ENCODE results near the gene EFNA4. TPM values are rescaled to one million over a fixed set of nuclear protein-coding genes. Genes with fewer than 3 reads are reported as not detected.
A peak's percentile ranks its signal among the peaks of the same experiment; 100 is the strongest.

Gene EFNA4
- total and polyA plus RNA-seq, 9 of the 15 experiments (the other 6 are each of a cell fraction or from before 2014, with no cell fraction given), result 0.68 to 7.4 (median 6.1) TPM

DNA sequence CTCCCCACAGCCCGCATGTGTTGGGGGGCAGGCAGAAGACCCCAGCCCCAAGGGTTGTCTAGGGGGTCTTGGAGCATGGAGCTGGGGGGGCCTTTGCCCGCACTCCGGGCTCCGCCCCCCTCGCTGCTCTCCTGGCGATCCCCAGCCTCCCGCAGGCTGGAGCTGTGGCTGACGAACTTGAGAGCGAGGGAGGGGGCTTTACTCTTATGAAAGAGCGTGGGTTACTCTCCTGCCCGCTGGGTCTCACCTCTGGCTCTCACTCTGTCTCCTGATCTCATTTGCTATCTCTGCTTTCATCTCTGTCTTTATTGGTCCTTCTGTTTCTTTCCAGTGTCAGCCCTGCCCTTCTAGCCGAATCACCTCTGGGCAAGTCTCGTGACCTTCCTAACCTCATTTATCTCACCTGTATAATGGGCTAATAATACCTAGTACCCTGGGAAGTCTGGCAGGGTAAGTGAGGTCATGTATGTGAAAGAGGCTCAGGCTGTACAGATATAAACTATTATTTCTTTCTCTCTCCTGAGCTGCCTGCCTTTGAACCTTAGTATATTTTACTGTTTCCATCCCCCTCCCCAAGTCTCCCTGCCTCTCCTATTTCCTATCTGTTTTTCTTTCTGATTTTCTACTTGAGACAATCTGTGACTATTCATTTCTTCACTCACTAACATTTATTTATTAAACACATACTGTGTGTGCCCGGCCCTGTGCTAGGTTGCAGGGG, 731 bp downstream of the EFNA4 start (continued):
- TF ChIP-seq XRCC4 (IDR thresholded peaks at IDR 0.05; ENCODE audit: extremely low read depth, insufficient read depth, insufficient read length) (no peak), RBM17 (IDR thresholded peaks at IDR 0.05; ENCODE audit: borderline replicate concordance, low read depth, low read length) (no peak), STAT6 (CRISPR knock-in tag; IDR thresholded peaks at IDR 0.05) (no peak), DEAF1 (CRISPR knock-in tag; IDR thresholded peaks at IDR 0.05) (no peak), DACH1 (IDR thresholded peaks at IDR 0.05; ENCODE audit: partially characterized antibody) (no peak), CSDE1 (IDR thresholded peaks at IDR 0.05) (no peak), SMAD3 (CRISPR knock-in tag; conservative IDR thresholded peaks at IDR 0.05) (no peak), ARNT (IDR thresholded peaks at IDR 0.05) (peak in 1 of 2 experiments; percentile 42; a peak in 1 of 4 replicates), KAT7 (CRISPR knock-in tag; IDR thresholded peaks at IDR 0.05; ENCODE audit: borderline replicate concordance) (no peak), KLF16 (IDR thresholded peaks at IDR 0.05) (no peak), PHF21A (IDR thresholded peaks at IDR 0.05; ENCODE audit: borderline replicate concordance, low read depth) (no peak), ZFP91 (CRISPR knock-in tag; IDR thresholded peaks at IDR 0.05) (no peak), BMI1 (IDR thresholded peaks at IDR 0.05; ENCODE audit: low read length) (no peak)
- TF ChIP-seq, protein P1, sequence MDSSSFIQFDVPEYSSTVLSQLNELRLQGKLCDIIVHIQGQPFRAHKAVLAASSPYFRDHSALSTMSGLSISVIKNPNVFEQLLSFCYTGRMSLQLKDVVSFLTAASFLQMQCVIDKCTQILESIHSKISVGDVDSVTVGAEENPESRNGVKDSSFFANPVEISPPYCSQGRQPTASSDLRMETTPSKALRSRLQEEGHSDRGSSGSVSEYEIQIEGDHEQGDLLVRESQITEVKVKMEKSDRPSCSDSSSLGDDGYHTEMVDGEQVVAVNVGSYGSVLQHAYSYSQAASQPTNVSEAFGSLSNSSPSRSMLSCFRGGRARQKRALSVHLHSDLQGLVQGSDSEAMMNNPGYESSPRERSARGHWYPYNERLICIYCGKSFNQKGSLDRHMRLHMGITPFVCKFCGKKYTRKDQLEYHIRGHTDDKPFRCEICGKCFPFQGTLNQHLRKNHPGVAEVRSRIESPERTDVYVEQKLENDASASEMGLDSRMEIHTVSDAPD (CRISPR knock-in tag; IDR thresholded peaks at IDR 0.05), result no peak
- TF ChIP-seq, protein P2, sequence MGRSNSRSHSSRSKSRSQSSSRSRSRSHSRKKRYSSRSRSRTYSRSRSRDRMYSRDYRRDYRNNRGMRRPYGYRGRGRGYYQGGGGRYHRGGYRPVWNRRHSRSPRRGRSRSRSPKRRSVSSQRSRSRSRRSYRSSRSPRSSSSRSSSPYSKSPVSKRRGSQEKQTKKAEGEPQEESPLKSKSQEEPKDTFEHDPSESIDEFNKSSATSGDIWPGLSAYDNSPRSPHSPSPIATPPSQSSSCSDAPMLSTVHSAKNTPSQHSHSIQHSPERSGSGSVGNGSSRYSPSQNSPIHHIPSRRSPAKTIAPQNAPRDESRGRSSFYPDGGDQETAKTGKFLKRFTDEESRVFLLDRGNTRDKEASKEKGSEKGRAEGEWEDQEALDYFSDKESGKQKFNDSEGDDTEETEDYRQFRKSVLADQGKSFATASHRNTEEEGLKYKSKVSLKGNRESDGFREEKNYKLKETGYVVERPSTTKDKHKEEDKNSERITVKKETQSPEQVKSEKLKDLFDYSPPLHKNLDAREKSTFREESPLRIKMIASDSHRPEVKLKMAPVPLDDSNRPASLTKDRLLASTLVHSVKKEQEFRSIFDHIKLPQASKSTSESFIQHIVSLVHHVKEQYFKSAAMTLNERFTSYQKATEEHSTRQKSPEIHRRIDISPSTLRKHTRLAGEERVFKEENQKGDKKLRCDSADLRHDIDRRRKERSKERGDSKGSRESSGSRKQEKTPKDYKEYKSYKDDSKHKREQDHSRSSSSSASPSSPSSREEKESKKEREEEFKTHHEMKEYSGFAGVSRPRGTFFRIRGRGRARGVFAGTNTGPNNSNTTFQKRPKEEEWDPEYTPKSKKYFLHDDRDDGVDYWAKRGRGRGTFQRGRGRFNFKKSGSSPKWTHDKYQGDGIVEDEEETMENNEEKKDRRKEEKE (IDR thresholded peaks at IDR 0.05; ENCODE audit: borderline replicate concordance in 1 of 2, control insufficient read depth in 1 of 2, low read depth in 2 of 2, low read length in 1 of 2), result no peak
- TF ChIP-seq, protein P3, sequence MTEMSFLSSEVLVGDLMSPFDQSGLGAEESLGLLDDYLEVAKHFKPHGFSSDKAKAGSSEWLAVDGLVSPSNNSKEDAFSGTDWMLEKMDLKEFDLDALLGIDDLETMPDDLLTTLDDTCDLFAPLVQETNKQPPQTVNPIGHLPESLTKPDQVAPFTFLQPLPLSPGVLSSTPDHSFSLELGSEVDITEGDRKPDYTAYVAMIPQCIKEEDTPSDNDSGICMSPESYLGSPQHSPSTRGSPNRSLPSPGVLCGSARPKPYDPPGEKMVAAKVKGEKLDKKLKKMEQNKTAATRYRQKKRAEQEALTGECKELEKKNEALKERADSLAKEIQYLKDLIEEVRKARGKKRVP (CRISPR knock-in tag; IDR thresholded peaks at IDR 0.05), result no peak

All from K562 (cell line).